Large intestine (tissue), 3 donors: ENCODE measurements around the gene FAM110D. TPM values are rescaled to one million over a fixed set of nuclear protein-coding genes. Genes with fewer than 3 reads are reported as not detected.

ENCODE experiments used
- DNase-seq, 2 donors: peaks; one replicate each; pipeline versions ENCODE4 v3.0.0 to v3.0.0-alpha.2; 2013
- H3K27ac ChIP-seq: one replicate; pipeline ENCODE4 v1.5.1; 2013; ENCODE audit warnings: low read length
- H3K27me3 ChIP-seq: 2 replicates; pipeline ENCODE4 v1.6.1; 2013; ENCODE audit warnings: low read length; ENCODE audit not compliant: control insufficient read depth, insufficient read depth
- H3K36me3 ChIP-seq: 2 replicates; pipeline ENCODE4 v1.6.1; 2013; ENCODE audit warnings: low read length; ENCODE audit not compliant: control insufficient read depth, insufficient read depth
- H3K4me1 ChIP-seq: one replicate; pipeline ENCODE4 v1.6.1; 2013; ENCODE audit warnings: low read length; ENCODE audit not compliant: control insufficient read depth, insufficient read depth
- H3K4me3 ChIP-seq: one replicate; pipeline ENCODE4 v1.5.1; 2013; ENCODE audit warnings: low read length
- H3K9me3 ChIP-seq: one replicate; pipeline ENCODE4 v1.6.1; 2013; ENCODE audit warnings: mild to moderate bottlenecking, low read depth, low read length, moderate library complexity; ENCODE audit not compliant: control insufficient read depth
- WGBS: methylation state at CpG from one replicate; pipeline ENCODE4 v1.1.5; 2013; ENCODE audit warnings: low lambda C conversion rate; ENCODE audit not compliant: insufficient coverage; 5-methylcytosine and 5-hydroxymethylcytosine counted together
- polyA plus RNA-seq: library from polyadenylated mRNA; unstranded; fragments of 120-200 nt; gene quantifications from one replicate; pipeline ENCODE4 v1.2.1, GENCODE V29; 2013

Gene FAM110D
- polyA plus RNA-seq, 1 donor: 0.51 TPM

DNA sequence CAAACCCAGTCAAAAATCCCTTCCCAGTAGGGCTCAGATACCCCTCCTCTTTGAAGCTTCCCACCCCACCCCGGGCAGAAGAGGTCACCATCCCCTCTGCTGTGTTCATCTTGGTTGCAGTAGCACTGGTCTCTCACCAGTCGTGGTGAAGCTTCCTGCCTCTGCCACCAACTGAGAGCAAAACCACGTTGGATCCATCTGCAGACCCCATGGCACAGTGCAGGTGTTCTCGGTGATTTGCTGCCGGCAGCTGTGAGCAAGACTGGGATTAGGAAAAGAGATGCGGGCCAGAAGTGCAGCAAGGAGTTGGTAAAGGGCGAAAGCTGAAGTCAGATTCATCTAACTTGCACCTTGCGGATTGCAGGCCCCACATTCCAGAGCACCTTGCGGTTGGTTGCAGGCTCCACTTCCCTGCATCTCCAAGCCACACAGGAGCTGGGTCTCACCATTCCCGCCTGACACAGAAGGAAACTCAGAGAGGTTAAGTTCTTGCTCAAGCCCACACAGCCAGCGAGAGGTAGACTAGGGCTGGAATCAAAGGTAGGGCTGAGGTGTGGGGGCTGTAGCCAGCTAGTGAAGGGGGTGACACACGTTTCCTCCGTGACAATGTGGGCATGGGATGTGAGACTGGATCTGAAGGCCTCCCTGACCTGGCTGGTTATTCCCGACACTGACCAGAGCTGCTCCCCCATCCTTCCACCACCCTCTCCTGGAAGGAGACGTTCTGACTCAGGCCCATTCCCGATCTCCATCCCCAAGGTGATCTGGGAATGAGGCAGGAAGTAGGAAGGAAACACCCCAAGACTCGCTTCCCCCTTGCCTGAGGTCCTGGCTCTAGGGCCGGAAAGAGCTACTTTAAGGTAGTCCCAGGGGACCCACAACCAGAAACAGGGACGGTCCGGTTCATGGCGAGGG, 3.3 kb upstream of the FAM110D start:
- Histone ChIP-seq H3K27ac (no peak overlapping the region), H3K27me3 (peaks cover 36% of the 10 kb centered on the region)

GRCh38 chr1:26156285-26157038, 2.4 kb upstream of the FAM110D start:
- DNase-seq: no peak
- Histone ChIP-seq H3K27me3 (peaks cover 44% of the 10 kb centered on the region), H3K27ac (no peak overlapping the region), H3K4me3 (no peak overlapping the region), H3K9me3 (peaks cover 4% of the 10 kb centered on the region), H3K4me1 (peaks cover 7% of the 10 kb centered on the region), H3K36me3 (no peaks in the 10 kb centered on the region)
- WGBS: 70% methylated on average over 2 of the region's 12 CpGs

More for the DNA sequence above, 3.3 kb upstream of the FAM110D start:
- no peak overlapping the region for H3K4me3 ChIP-seq
- DNase-seq: no peak
- H3K36me3 ChIP-seq: no peaks in the 10 kb centered on the region
- 80% methylated on average over 2 of the region's 21 CpGs for WGBS
- H3K9me3 ChIP-seq: no peaks in the 10 kb centered on the region
- no peaks in the 10 kb centered on the region for H3K4me1 ChIP-seq

GRCh38 chr1:26158271-26158907, 490 bp upstream of the FAM110D start:
- no peak overlapping the region for H3K27ac ChIP-seq
- no peaks in the 10 kb centered on the region for H3K36me3 ChIP-seq
- H3K9me3 ChIP-seq: peaks cover 5% of the 10 kb centered on the region
- H3K4me1 ChIP-seq: peaks cover 7% of the 10 kb centered on the region
- WGBS: no CpG with 5 or more reads among the region's 5 CpGs
- peaks cover 56% of the 10 kb centered on the region for H3K27me3 ChIP-seq
- no peak overlapping the region for H3K4me3 ChIP-seq
- DNase-seq: no peak

DNA sequence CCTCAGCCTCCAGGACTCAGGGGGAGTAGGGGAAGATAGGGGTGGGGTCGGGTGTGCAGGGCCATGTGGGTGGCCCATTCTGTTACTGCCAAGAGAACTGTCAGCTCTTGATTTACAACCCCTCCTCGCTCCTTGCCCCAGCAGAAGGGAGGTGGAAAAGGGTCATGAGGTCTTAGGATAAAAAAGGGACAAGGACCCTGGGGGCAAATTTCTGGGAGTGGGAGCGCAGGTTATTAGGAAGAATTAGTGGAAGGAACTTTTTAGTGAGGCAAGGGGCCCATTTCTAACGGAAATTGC, 812 bp downstream of the FAM110D start:
- no peak overlapping the region for H3K4me3 ChIP-seq
- H3K36me3 ChIP-seq: no peaks in the 10 kb centered on the region
- peaks cover 5% of the 10 kb centered on the region for H3K9me3 ChIP-seq
- H3K27me3 ChIP-seq: peaks cover 54% of the 10 kb centered on the region
- WGBS: 80% methylated on average over 1 of the region's 4 CpGs
- peaks cover 15% of the 10 kb centered on the region for H3K4me1 ChIP-seq
- no peak overlapping the region for H3K27ac ChIP-seq
- DNase-seq: no peak

DNA sequence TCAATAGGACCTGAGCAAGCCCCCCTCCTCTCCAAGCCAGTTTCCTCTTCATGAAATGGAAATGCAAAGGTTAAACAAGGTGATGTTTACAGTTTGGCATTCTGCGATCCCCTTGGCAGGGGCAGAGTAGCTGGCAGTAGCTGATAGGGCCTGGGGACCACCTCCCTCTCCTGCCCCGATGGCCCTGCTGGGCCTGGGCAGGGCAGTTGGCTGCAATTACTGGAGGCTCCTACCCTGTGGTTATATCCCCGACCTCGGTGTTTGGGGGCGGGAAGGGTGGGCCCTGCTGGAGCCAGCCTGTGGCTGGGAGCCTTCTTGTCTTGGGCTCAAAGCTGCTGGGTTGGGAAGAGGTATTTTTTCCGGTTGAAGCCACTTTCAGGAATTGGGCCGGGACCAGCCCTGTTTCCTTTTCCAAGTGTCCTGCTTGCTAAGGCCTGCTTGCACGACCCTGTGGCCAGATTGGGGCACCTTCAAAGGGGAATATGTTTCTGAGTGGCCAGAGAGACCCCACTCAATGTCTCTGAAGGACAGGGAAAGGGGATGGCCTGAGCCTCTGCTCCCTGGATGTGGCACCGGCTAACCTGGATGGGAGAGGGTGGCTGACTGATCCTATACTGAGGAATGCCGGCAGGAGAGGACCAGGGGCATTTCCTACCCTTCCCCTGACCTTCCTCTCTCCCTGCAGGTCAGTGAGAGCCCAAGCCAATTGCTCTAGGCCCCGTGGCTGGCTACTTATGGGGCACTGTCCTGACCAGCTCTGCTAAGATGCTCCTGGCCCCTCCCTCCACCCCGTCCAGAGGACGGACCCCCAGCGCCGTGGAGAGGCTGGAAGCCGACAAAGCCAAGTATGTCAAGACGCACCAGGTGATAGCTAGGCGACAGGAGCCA, 1.9 kb downstream of the FAM110D start:
- Histone ChIP-seq H3K27ac (no peak overlapping the region), H3K9me3 (peaks cover 5% of the 10 kb centered on the region), H3K36me3 (no peaks in the 10 kb centered on the region), H3K4me1 (peaks cover 16% of the 10 kb centered on the region), H3K27me3 (peaks cover 46% of the 10 kb centered on the region), H3K4me3 (peak overlapping the region; percentile 38)
- no CpG with 5 or more reads among the region's 18 CpGs for WGBS
- DNase-seq: no peak

DNA sequence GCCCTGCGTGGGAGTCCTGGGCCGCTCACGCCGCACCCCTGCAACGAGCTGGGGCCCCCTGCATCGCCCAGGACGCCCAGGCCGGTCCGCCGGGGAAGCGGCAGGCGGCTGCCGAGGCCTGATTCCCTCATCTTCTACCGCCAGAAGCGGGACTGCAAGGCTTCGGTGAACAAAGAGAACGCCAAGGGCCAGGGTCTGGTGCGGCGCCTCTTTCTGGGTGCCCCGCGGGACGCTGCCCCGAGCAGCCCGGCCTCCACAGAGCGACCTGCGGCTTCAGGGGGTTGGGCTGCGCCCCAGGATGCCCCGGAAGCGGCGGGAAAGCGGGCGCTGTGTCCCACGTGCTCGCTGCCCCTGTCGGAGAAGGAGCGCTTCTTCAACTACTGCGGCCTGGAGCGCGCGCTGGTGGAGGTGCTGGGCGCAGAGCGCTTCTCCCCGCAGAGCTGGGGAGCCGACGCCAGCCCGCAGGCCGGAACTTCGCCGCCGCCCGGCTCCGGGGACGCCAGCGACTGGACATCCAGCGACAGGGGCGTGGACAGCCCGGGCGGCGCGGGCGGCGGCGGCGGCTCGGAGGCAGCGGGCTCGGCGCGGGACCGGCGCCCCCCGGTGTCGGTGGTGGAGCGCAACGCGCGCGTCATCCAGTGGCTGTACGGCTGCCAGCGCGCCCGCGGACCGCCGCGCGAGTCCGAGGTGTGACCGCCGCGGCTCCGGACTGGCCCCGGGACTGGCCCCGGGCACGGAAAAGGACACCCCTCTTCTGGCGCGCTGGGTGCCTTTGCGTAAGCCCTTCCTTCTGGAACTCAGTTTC, 2.7 kb downstream of the FAM110D start:
- DNase-seq: peak in 1 of 2 donors; percentile 75
- peaks cover 38% of the 10 kb centered on the region for H3K27me3 ChIP-seq
- WGBS: no CpG with 5 or more reads among the region's 98 CpGs
- H3K4me1 ChIP-seq: peaks cover 16% of the 10 kb centered on the region
- no peaks in the 10 kb centered on the region for H3K36me3 ChIP-seq
- H3K27ac ChIP-seq: no peak overlapping the region
- H3K4me3 ChIP-seq: peak overlapping the region; percentile 38
- H3K9me3 ChIP-seq: peaks cover 5% of the 10 kb centered on the region

DNA sequence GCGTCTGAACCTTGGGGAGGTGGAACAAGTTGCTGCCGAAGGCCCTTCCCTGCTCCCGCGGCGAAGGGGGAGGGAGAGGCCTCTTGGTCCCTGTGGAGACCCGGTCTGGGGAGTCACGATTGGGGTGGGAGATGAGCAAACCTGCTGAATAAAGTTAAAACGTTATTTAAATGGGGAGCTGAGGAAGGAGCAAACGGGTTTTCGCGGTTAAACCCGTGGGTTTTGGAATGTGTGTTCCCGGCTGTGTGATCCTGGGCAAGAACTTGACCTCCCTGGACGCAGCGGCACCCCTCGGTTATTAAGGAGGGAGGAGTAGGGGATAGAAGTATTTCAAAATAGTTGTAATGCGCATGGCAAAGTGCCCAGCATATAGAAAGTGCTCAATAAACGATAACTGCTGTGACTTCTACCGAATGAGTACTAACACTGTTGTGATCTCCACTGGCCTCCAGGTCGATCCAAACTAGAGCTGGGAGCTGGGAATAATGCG, 3.4 kb downstream of the FAM110D start:
- Histone ChIP-seq H3K4me3 (peak overlapping the region; percentile 30), H3K27ac (no peak overlapping the region), H3K36me3 (no peaks in the 10 kb centered on the region), H3K9me3 (peaks cover 5% of the 10 kb centered on the region), H3K27me3 (peaks cover 38% of the 10 kb centered on the region), H3K4me1 (peaks cover 16% of the 10 kb centered on the region)
- no peak for DNase-seq
- no CpG with 5 or more reads among the region's 21 CpGs for WGBS

DNA sequence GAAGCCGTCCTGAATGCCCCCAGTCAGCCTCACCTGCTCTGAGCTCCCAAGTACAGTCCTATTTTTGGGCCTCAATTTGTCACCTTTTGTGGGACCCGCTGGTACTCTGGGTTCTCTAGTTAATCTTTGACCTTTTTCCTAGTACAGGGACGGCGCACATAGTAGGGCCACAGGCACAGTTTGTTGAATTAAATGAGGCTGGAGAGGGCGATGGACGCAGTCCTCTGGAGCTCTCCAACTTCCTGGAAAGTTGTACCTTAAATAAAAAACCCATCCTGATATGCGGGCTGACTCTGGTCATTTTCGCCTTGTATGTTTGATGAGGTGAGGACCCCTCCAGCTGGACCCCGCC, 4.8 kb downstream of the FAM110D start:
- Histone ChIP-seq H3K4me1 (peaks cover 16% of the 10 kb centered on the region), H3K36me3 (no peaks in the 10 kb centered on the region), H3K27me3 (peaks cover 32% of the 10 kb centered on the region), H3K4me3 (peak overlapping the region; percentile 33), H3K27ac (no peak overlapping the region), H3K9me3 (peaks cover 5% of the 10 kb centered on the region)
- DNase-seq: no peak
- WGBS: no CpG with 5 or more reads among the region's 9 CpGs
